PC-9 (cell line): Measurements from ENCODE around the gene GZMB. TPM values are rescaled to one million over a fixed set of nuclear protein-coding genes. Genes with fewer than 3 reads are reported as not detected.

ENCODE experiments used
- BruUV-seq: library from RNA; stranded (reverse); fragments of 400-500 nt; replicated peaks from 2 replicates; lab custom pipeline; 2021; lab: Mats Ljungman, UMichigan
- CTCF ChIA-PET: fragments of 300-600 bp; sonication (Branson Sonifier 250); formaldehyde crosslinking; loops from one replicate; lab custom pipeline; 2022; ENCODE audit warnings: antibody characterized with exemption; lab: Charles Lee
- POLR2A ChIA-PET: fragments of 300-600 bp; sonication (Branson Sonifier 250); formaldehyde crosslinking; loops from one replicate; lab custom pipeline; 2022; ENCODE audit warnings: antibody characterized with exemption; ENCODE audit not compliant: unreplicated experiment; lab: Charles Lee
- DNase-seq, 2 experiments: peaks; one replicate each; pipeline versions ENCODE4 v3.0.0 to v3.0.0-alpha.2; 2015 to 2022; ENCODE audit warnings: mixed read lengths in 1 of 2
- H2AFZ ChIP-seq: fragments of 200-600 bp; sonication (generic); 2 replicates; pipeline ENCODE4 v1.8.1; 2017; ENCODE audit warnings: antibody characterized with exemption
- H3F3A ChIP-seq: fragments of 200-600 bp; sonication (generic); 2 replicates; pipeline ENCODE4 v1.8.1; 2017; ENCODE audit warnings: antibody characterized with exemption, mild to moderate bottlenecking, low read depth; ENCODE audit not compliant: insufficient read depth
- H3K27ac ChIP-seq: fragments of 200-600 bp; sonication (generic); 2 replicates; pipeline ENCODE4 v1.6.1; 2016; ENCODE audit warnings: mixed run types
- H3K27me3 ChIP-seq: fragments of 200-600 bp; sonication (generic); 2 replicates; pipeline ENCODE4 v1.6.1; 2016; ENCODE audit warnings: low read depth, mixed run types; ENCODE audit not compliant: insufficient read depth
- H3K36me3 ChIP-seq: fragments of 200-600 bp; sonication (generic); 2 replicates; pipeline ENCODE4 v1.6.1; 2016; ENCODE audit warnings: low read depth, mixed run types
- H3K4me1 ChIP-seq: fragments of 200-600 bp; sonication (generic); replicated peaks from 2 replicates; pipeline ENCODE4 v1.6.1; 2016; ENCODE audit warnings: mixed run types; ENCODE audit not compliant: insufficient read depth
- H3K4me2 ChIP-seq: fragments of 200-600 bp; sonication (generic); 2 replicates; pipeline ENCODE4 v1.6.1; 2017; ENCODE audit warnings: mixed run types
- H3K4me3 ChIP-seq: fragments of 200-600 bp; sonication (generic); 2 replicates; pipeline ENCODE4 v1.6.1; 2016; ENCODE audit warnings: mixed run types
- H3K79me2 ChIP-seq: fragments of 200-600 bp; sonication (generic); 2 replicates; pipeline ENCODE4 v1.6.1; 2017; ENCODE audit warnings: low read depth, mixed run types
- H3K9me2 ChIP-seq: fragments of 200-600 bp; sonication (generic); 2 replicates; pipeline ENCODE4 v1.8.1; 2017; ENCODE audit warnings: mild to moderate bottlenecking; ENCODE audit not compliant: insufficient read depth
- H3K9me3 ChIP-seq: fragments of 200-600 bp; sonication (generic); 2 replicates; pipeline ENCODE4 v1.8.1; 2016; ENCODE audit warnings: low read depth; ENCODE audit not compliant: insufficient read depth
- H4K20me1 ChIP-seq: fragments of 200-600 bp; sonication (generic); 2 replicates; pipeline ENCODE4 v1.8.1; 2017; ENCODE audit not compliant: insufficient read depth
- CTCF ChIP-seq: fragments of 200-600 bp; sonication (generic); conservative IDR thresholded peaks from 2 replicates; pipeline ENCODE4 v1.6.1; 2017; ENCODE audit warnings: mixed run types, antibody characterized with exemption, mild to moderate bottlenecking, moderate library complexity
- EZH2 ChIP-seq: fragments of 200-600 bp; sonication (generic); IDR thresholded peaks from 2 replicates; pipeline ENCODE4 v1.8.0; 2017; ENCODE audit warnings: antibody characterized with exemption, low read depth
- intact Hi-C: fragments of 100-400 bp; cut with micrococcal nuclease; formaldehyde crosslinking; loops from one replicate; pipeline ENCODE4 v1.10.0; 2022; ENCODE audit not compliant: unreplicated experiment
- total RNA-seq: library from RNA; stranded (reverse); gene quantifications from 2 replicates; pipeline ENCODE4 v1.2.3, GENCODE V29; 2021

Gene GZMB
- total RNA-seq, 1 experiment from 2014 or later: not detected

GRCh38 chr14:24674204-24674970, 40.4 kb upstream of the GZMB start:
- H3K4me1 ChIP-seq: no peaks in the 10 kb centered on the region
- no peak overlapping the region for H2AFZ ChIP-seq
- BruUV-seq: no TSS peak
- H3K79me2 ChIP-seq: no peaks in the 10 kb centered on the region
- ChIA-PET POLR2A (no interaction called here), CTCF (no interaction called here)
- no peak for DNase-seq
- no peaks in the 10 kb centered on the region for H3F3A ChIP-seq
- no peaks in the 10 kb centered on the region for H3K9me3 ChIP-seq
- no peak overlapping the region for H3K4me3 ChIP-seq
- intact Hi-C loops: no loop called here
- no peaks in the 10 kb centered on the region; the same call in 1 of the 2 replicates for H3K27me3 ChIP-seq
- no peak overlapping the region for H3K27ac ChIP-seq
- H3K4me2 ChIP-seq: no peak overlapping the region
- TF ChIP-seq CTCF: no peak
- no peak for TF ChIP-seq EZH2
- H4K20me1 ChIP-seq: no peaks in the 10 kb centered on the region
- no peaks in the 10 kb centered on the region for H3K9me2 ChIP-seq
- H3K36me3 ChIP-seq: no peaks in the 10 kb centered on the region

GRCh38 chr14:24673534-24674203, 39.7 kb upstream of the GZMB start:
- POLR2A ChIA-PET: interaction anchor here (0.6 kb wide), 1 partner anchor 334 kb away, joined by 4 read pairs; the partner anchor contains the start of gene RIPK3
- H2AFZ ChIP-seq: no peak overlapping the region
- H3K79me2 ChIP-seq: no peaks in the 10 kb centered on the region
- no peaks in the 10 kb centered on the region for H3K4me1 ChIP-seq
- TF ChIP-seq CTCF: no peak
- TF ChIP-seq EZH2: no peak
- no TSS peak for BruUV-seq
- H3K4me3 ChIP-seq: no peak overlapping the region
- no peaks in the 10 kb centered on the region; the same call in 1 of the 2 replicates for H3K27me3 ChIP-seq
- no peaks in the 10 kb centered on the region for H3K9me3 ChIP-seq
- intact Hi-C loops: no loop called here
- H3F3A ChIP-seq: no peaks in the 10 kb centered on the region
- H4K20me1 ChIP-seq: no peaks in the 10 kb centered on the region
- CTCF ChIA-PET: no interaction called here
- no peak overlapping the region for H3K27ac ChIP-seq
- no peaks in the 10 kb centered on the region for H3K36me3 ChIP-seq
- no peaks in the 10 kb centered on the region for H3K9me2 ChIP-seq
- DNase-seq: no peak
- no peak overlapping the region for H3K4me2 ChIP-seq

- intact Hi-C loops: no loop called here
- POLR2A ChIA-PET: interaction anchor here (0.6 kb wide), 1 partner anchor 333 kb away, joined by 4 read pairs; the partner anchor contains the start of gene RIPK3
- Histone ChIP-seq H3K4me1 (no peaks in the 10 kb centered on the region), H3K36me3 (no peaks in the 10 kb centered on the region), H3K27ac (no peak overlapping the region), H3K4me2 (no peak overlapping the region), H3K4me3 (no peak overlapping the region), H3F3A (no peaks in the 10 kb centered on the region), H3K79me2 (no peaks in the 10 kb centered on the region), H2AFZ (no peak overlapping the region), H3K9me3 (no peaks in the 10 kb centered on the region), H4K20me1 (no peaks in the 10 kb centered on the region), H3K27me3 (no peaks in the 10 kb centered on the region; the same call in 1 of the 2 replicates), H3K9me2 (no peaks in the 10 kb centered on the region)
- TF ChIP-seq EZH2 (no peak), CTCF (no peak)
- DNase-seq: no peak
- CTCF ChIA-PET: no interaction called here
- no TSS peak for BruUV-seq
Observed at GRCh38 chr14:24673059-24673458, 39.1 kb upstream of the GZMB start.
